Left ventricle myocardium inferior (tissue), 1 donor: ENCODE measurements around the gene STK17B. TPM values are rescaled to one million over a fixed set of nuclear protein-coding genes. Genes with fewer than 3 reads are reported as not detected.
A peak's percentile ranks its signal among the peaks of the same experiment; 100 is the strongest.

ENCODE experiments used
- DNase-seq: peaks from one replicate; pipeline ENCODE4 v3.0.0-alpha.2; 2020
- H3K27ac ChIP-seq: fragments of 200-600 bp; replicated peaks from 2 replicates; pipeline ENCODE4 v1.8.0; 2021
- H3K27me3 ChIP-seq: fragments of 200-600 bp; 2 replicates; pipeline ENCODE4 v1.8.0; 2021; ENCODE audit warnings: low read depth
- H3K36me3 ChIP-seq: fragments of 200-600 bp; 2 replicates; pipeline ENCODE4 v1.8.0; 2021
- H3K4me1 ChIP-seq: fragments of 200-600 bp; 2 replicates; pipeline ENCODE4 v1.8.0; 2021
- H3K4me3 ChIP-seq: fragments of 200-600 bp; 2 replicates; pipeline ENCODE4 v1.8.0; 2021; ENCODE audit warnings: mild to moderate bottlenecking, moderate library complexity
- H3K9me3 ChIP-seq: fragments of 200-600 bp; replicated peaks from 2 replicates; pipeline ENCODE4 v1.8.0; 2021
- CTCF ChIP-seq: fragments of 200-600 bp; IDR thresholded peaks from 2 replicates; pipeline ENCODE4 v1.8.0; 2021; ENCODE audit warnings: antibody characterized with exemption, mild to moderate bottlenecking, borderline replicate concordance
- intact Hi-C: fragments of 100-400 bp; cut with micrococcal nuclease; formaldehyde crosslinking; loops from one replicate; pipeline ENCODE4 v1.11.0; 2022
- total RNA-seq: library from RNA; stranded (reverse); fragmentation: NEBNext Ultra II Directional; extraction: Animal tissue kit (Norgen Biotek cat#: 25700); gene quantifications from one replicate; pipeline ENCODE4 v1.2.1, GENCODE V29; 2021
- donor health status: DM: no; HTN: yes; CAD: no; lungs with severe emphysema.

Gene STK17B
- total RNA-seq, 1 donor from 2014 or later, result 4.9 TPM

- Histone ChIP-seq H3K4me3 (no peak overlapping the region), H3K9me3 (no peaks in the 10 kb centered on the region), H3K27ac (peak overlapping the region; percentile 7), H3K36me3 (peaks cover 12% of the 10 kb centered on the region), H3K27me3 (no peaks in the 10 kb centered on the region), H3K4me1 (no peaks in the 10 kb centered on the region)
- no peak for DNase-seq
- no peak for TF ChIP-seq CTCF
- intact Hi-C loops, result loop anchor here (10.0 kb wide), 1 partner anchor 125 kb away; no protein-coding TSS in a partner anchor
Observed at GRCh38 chr2:196160101-196160500, 11.3 kb downstream of the STK17B start.

- H3K36me3 ChIP-seq, result peaks cover 18% of the 10 kb centered on the region
- TF ChIP-seq CTCF, result no peak
- intact Hi-C loops, result no loop called here
- H3K4me1 ChIP-seq, result no peaks in the 10 kb centered on the region
- peak overlapping the region; percentile 0 for H3K4me3 ChIP-seq
- peak overlapping the region; percentile 7 for H3K27ac ChIP-seq
- DNase-seq, result no peak
- no peaks in the 10 kb centered on the region for H3K9me3 ChIP-seq
- no peaks in the 10 kb centered on the region for H3K27me3 ChIP-seq
Observed at GRCh38 chr2:196159221-196159892, 12.0 kb downstream of the STK17B start.

- peaks cover 6% of the 10 kb centered on the region for H3K36me3 ChIP-seq
- no peak for DNase-seq
- intact Hi-C loops, result no loop called here
- H3K4me3 ChIP-seq, result no peak overlapping the region
- H3K27ac ChIP-seq, result no peak overlapping the region
- TF ChIP-seq CTCF, result no peak
- H3K27me3 ChIP-seq, result no peaks in the 10 kb centered on the region
- no peaks in the 10 kb centered on the region for H3K9me3 ChIP-seq
- no peaks in the 10 kb centered on the region for H3K4me1 ChIP-seq
Observed at GRCh38 chr2:196155575-196155974, 15.8 kb downstream of the STK17B start.

- no peak for DNase-seq
- TF ChIP-seq CTCF, result no peak
- Histone ChIP-seq H3K27ac (no peak overlapping the region), H3K36me3 (peaks cover 6% of the 10 kb centered on the region), H3K9me3 (no peaks in the 10 kb centered on the region), H3K27me3 (no peaks in the 10 kb centered on the region), H3K4me1 (no peaks in the 10 kb centered on the region), H3K4me3 (no peak overlapping the region)
- intact Hi-C loops, result no loop called here
Observed at GRCh38 chr2:196153480-196153879, 17.9 kb downstream of the STK17B start.

- intact Hi-C loops, result no loop called here
- Histone ChIP-seq H3K9me3 (no peaks in the 10 kb centered on the region), H3K27ac (no peak overlapping the region), H3K27me3 (no peaks in the 10 kb centered on the region), H3K4me3 (no peak overlapping the region), H3K36me3 (peaks cover 12% of the 10 kb centered on the region), H3K4me1 (no peaks in the 10 kb centered on the region)
- TF ChIP-seq CTCF, result no peak
- no peak for DNase-seq
Observed at GRCh38 chr2:196149948-196150347, 21.4 kb downstream of the STK17B start.
